IMR-90 (cell line): Measurements from ENCODE around the gene TIFAB. TPM values are rescaled to one million over a fixed set of nuclear protein-coding genes. Genes with fewer than 3 reads are reported as not detected.

Experiments
- ATAC-seq: fragments of 200-7000 bp; cut with Tn5 transposase; 2 replicates; pipeline ENCODE4 v1.9.1; 2020; ENCODE audit warnings: low read depth, mild to moderate bottlenecking, moderate library complexity
- BruUV-seq: library from RNA; stranded (reverse); fragments of 400-500 nt; replicated peaks from 2 replicates; lab custom pipeline; 2021; lab: Mats Ljungman, UMichigan
- CTCF ChIA-PET: fragments of 300-600 bp; formaldehyde crosslinking; extraction: SDS; loops from one replicate; lab custom pipeline; 2021; ENCODE audit warnings: antibody characterized with exemption; lab: Yijun Ruan, JAX
- POLR2A ChIA-PET: fragments of 300-600 bp; sonication (Branson Sonifier 250); formaldehyde crosslinking; loops from one replicate; lab custom pipeline; 2022; ENCODE audit warnings: antibody characterized with exemption; ENCODE audit not compliant: unreplicated experiment; lab: Charles Lee
- DNase-seq: peaks from one replicate; pipeline ENCODE4 v3.0.0; 2013
- H2AFZ ChIP-seq: replicated peaks from 2 replicates; pipeline ENCODE3; 2013; ENCODE audit warnings: low read length, mild to moderate bottlenecking; ENCODE audit not compliant: poor library complexity
- H2AK5ac ChIP-seq: 2 replicates; pipeline ENCODE4 v1.6.1; 2013; ENCODE audit warnings: low read depth, low read length, inconsistent platforms
- H2AK9ac ChIP-seq: replicated peaks from 2 replicates; pipeline ENCODE3; 2013; ENCODE audit warnings: mild to moderate bottlenecking, low read depth, low read length, moderate library complexity; ENCODE audit not compliant: poor library complexity
- H2BK120ac ChIP-seq: 2 replicates; pipeline ENCODE4 v1.6.1; 2013; ENCODE audit warnings: low read depth, low read length, inconsistent platforms
- H2BK15ac ChIP-seq: 3 replicates; pipeline ENCODE4 v1.6.1; 2013; ENCODE audit warnings: low read depth, low read length, inconsistent platforms
- H2BK20ac ChIP-seq: 2 replicates; pipeline ENCODE4 v1.6.1; 2013; ENCODE audit warnings: low read depth, mild to moderate bottlenecking, inconsistent platforms, low read length, moderate library complexity
- H2BK5ac ChIP-seq: 2 replicates; pipeline ENCODE4 v1.6.1; 2013; ENCODE audit warnings: mild to moderate bottlenecking, low read depth, low read length, inconsistent platforms; ENCODE audit not compliant: poor library complexity, severe bottlenecking
- H3K14ac ChIP-seq: replicated peaks from 2 replicates; pipeline ENCODE4 v1.6.1; 2013; ENCODE audit warnings: low read depth, low read length, inconsistent platforms
- H3K18ac ChIP-seq: 2 replicates; pipeline ENCODE4 v1.6.1; 2013; ENCODE audit warnings: low read depth, low read length, control low read depth
- H3K23ac ChIP-seq: 2 replicates; pipeline ENCODE4 v1.6.1; 2013; ENCODE audit warnings: low read depth, low read length, inconsistent platforms
- H3K27ac ChIP-seq: 2 replicates; pipeline ENCODE4 v1.5.1; 2013; ENCODE audit warnings: mild to moderate bottlenecking, control low read depth, low read length; ENCODE audit not compliant: insufficient read depth
- H3K27me3 ChIP-seq: 2 replicates; pipeline ENCODE4 v1.6.1; 2013; ENCODE audit warnings: low read length; ENCODE audit not compliant: control insufficient read depth, insufficient read depth
- H3K36me3 ChIP-seq: 2 replicates; pipeline ENCODE4 v1.6.1; 2013; ENCODE audit warnings: low read length, mixed read lengths; ENCODE audit not compliant: control insufficient read depth, insufficient read depth
- H3K4ac ChIP-seq: 2 replicates; pipeline ENCODE4 v1.6.1; 2013; ENCODE audit warnings: low read depth, low read length, inconsistent platforms
- H3K4me1 ChIP-seq: 2 replicates; pipeline ENCODE4 v1.6.1; 2013; ENCODE audit warnings: low read length, mixed read lengths; ENCODE audit not compliant: control insufficient read depth, insufficient read depth
- H3K4me2 ChIP-seq: 2 replicates; pipeline ENCODE4 v1.6.1; 2013; ENCODE audit warnings: low read depth, mild to moderate bottlenecking, control low read depth, low read length, moderate library complexity
- H3K4me3 ChIP-seq: 2 replicates; pipeline ENCODE4 v1.5.1; 2013; ENCODE audit warnings: low read depth, mild to moderate bottlenecking, control low read depth, low read length, moderate library complexity; ENCODE audit not compliant: insufficient read depth
- H3K56ac ChIP-seq: 2 replicates; pipeline ENCODE4 v1.6.1; 2013; ENCODE audit warnings: low read length, inconsistent platforms; ENCODE audit not compliant: insufficient read depth; ENCODE audit errors: extremely low read depth
- H3K79me1 ChIP-seq, 2 experiments: 2 replicates each; pipeline ENCODE4 v1.6.1; 2013; ENCODE audit warnings: low read length in 2 of 2, inconsistent platforms in 1 of 2, low read depth in 1 of 2
- H3K9ac ChIP-seq: 2 replicates; pipeline ENCODE4 v1.6.1; 2013; ENCODE audit warnings: low read depth, low read length, control low read depth
- H3K9me1 ChIP-seq: 2 replicates; pipeline ENCODE4 v1.6.1; 2013; ENCODE audit warnings: low read length, inconsistent platforms; ENCODE audit not compliant: insufficient read depth
- H3K9me3 ChIP-seq: 2 replicates; pipeline ENCODE4 v1.6.1; 2013; ENCODE audit warnings: low read length; ENCODE audit not compliant: control insufficient read depth, insufficient read depth
- H4K20me1 ChIP-seq: 2 replicates; pipeline ENCODE4 v1.6.1; 2013; ENCODE audit warnings: low read length, inconsistent platforms; ENCODE audit not compliant: insufficient read depth
- H4K5ac ChIP-seq: 2 replicates; pipeline ENCODE4 v1.6.1; 2013; ENCODE audit warnings: mild to moderate bottlenecking, low read depth, low read length, control low read depth
- H4K8ac ChIP-seq, 2 experiments: 2 replicates each; pipeline ENCODE4 v1.6.1; 2013; ENCODE audit warnings: low read depth in 2 of 2, low read length in 2 of 2, control low read depth in 1 of 2, inconsistent platforms in 1 of 2
- H4K91ac ChIP-seq: 2 replicates; pipeline ENCODE4 v1.6.1; 2013; ENCODE audit warnings: low read depth, low read length, inconsistent platforms; ENCODE audit not compliant: insufficient read depth
- CHD1 ChIP-seq: IDR thresholded peaks from 2 replicates; pipeline ENCODE4 v1.6.1; 2012; ENCODE audit warnings: low read depth, low read length, improper control_type of control experiment
- CTCF ChIP-seq: conservative IDR thresholded peaks from 2 replicates; pipeline ENCODE4 v1.5.1; 2012; ENCODE audit warnings: mild to moderate bottlenecking, low read depth, low read length, improper control_type of control experiment
- ELK1 ChIP-seq: fragments of 150-350 bp; IDR thresholded peaks from 2 replicates; pipeline ENCODE4 v1.6.1; 2016; ENCODE audit warnings: low read depth, mild to moderate bottlenecking, low read length, moderate library complexity, borderline replicate concordance
- FOS ChIP-seq: fragments of 150-350 bp; IDR thresholded peaks from 2 replicates; pipeline ENCODE4 v1.6.1; 2016; ENCODE audit warnings: low read depth, low read length
- MAZ ChIP-seq: IDR thresholded peaks from 2 replicates; pipeline ENCODE4 v1.6.1; 2012; ENCODE audit warnings: low read depth, mild to moderate bottlenecking, low read length, improper control_type of control experiment, moderate library complexity, borderline replicate concordance
- MXI1 ChIP-seq: IDR thresholded peaks from 2 replicates; pipeline ENCODE4 v1.6.1; 2012; ENCODE audit warnings: low read depth, mild to moderate bottlenecking, low read length, moderate library complexity, borderline replicate concordance
- RFX5 ChIP-seq: IDR thresholded peaks from 2 replicates; pipeline ENCODE4 v1.8.0; 2012; ENCODE audit warnings: low read depth, mild to moderate bottlenecking, low read length, moderate library complexity
- WGBS, 2 experiments: methylation state at CpG; one replicate each; pipeline versions ENCODE4 v1.1.5 to v1.1.7; 2013; ENCODE audit warnings: missing lambda C conversion rate in 2 of 2; ENCODE audit not compliant: insufficient read length in 1 of 2; ENCODE audit errors: extremely low coverage in 2 of 2; 5-methylcytosine and 5-hydroxymethylcytosine counted together
- dilution Hi-C: fragments of 300-500 bp; cut with HindIII; formaldehyde crosslinking; loops from one replicate; pipeline ENCODE4 v1.14.3; 2018; ENCODE audit warnings: low sequenced_read_pairs; ENCODE audit not compliant: unreplicated experiment
- in situ Hi-C: fragments of 300-500 bp; cut with MboI; formaldehyde crosslinking; loops from 3 replicates; pipeline ENCODE4 v1.14.3; 2019; ENCODE audit warnings: low sequenced_read_pairs, inconsistent platforms, mixed read lengths
- intact Hi-C: fragments of 100-400 bp; cut with micrococcal nuclease; formaldehyde crosslinking; loops from 2 replicates; pipeline ENCODE4 v1.10.0; 2022
- polyA plus RNA-seq, 3 experiments: library from polyadenylated mRNA; depleted of rRNA; stranded (reverse); fragments of >200 nt; gene quantifications; 2 replicates each; pipeline ENCODE4 v1.2.3, GENCODE V29; 2012; ENCODE audit warnings: low replicate concordance in 1 of 3
- total RNA-seq: library from RNA; depleted of rRNA; stranded (reverse); fragments of >200 nt; gene quantifications from 2 replicates; pipeline ENCODE4 v1.2.3, GENCODE V29; 2012

Gene TIFAB
- total and polyA plus RNA-seq, 2 of the 4 experiments (the other 2 are of a cell fraction) = not detected

GRCh38 chr5:135398160-135398854 lies 53.8 kb downstream of the TIFAB start:
- dilution Hi-C loops = no loop called here
- H3K9me1 ChIP-seq = peaks cover 29% of the 10 kb centered on the region
- peak overlapping the region; percentile 85 for H2AK9ac ChIP-seq
- H3K18ac ChIP-seq = no peak overlapping the region
- peaks cover 49% of the 10 kb centered on the region for H4K20me1 ChIP-seq
- ChIA-PET CTCF (no interaction called here), POLR2A (no interaction called here)
- H4K8ac ChIP-seq = peak overlapping the region in 1 of 2 experiments; percentile 52; a peak in 1 of 4 replicates
- in situ Hi-C loops = no loop called here
- intact Hi-C loops = no loop called here
- H3K56ac ChIP-seq = peak overlapping the region; percentile 45; the same call in 1 of the 2 replicates
- H3K27me3 ChIP-seq = no peaks in the 10 kb centered on the region
- no peak overlapping the region for H2BK15ac ChIP-seq
- peak overlapping the region; percentile 86 for H3K9ac ChIP-seq
- H3K36me3 ChIP-seq = no peaks in the 10 kb centered on the region
- peak overlapping the region; percentile 71 for H3K4ac ChIP-seq
- peak overlapping the region; percentile 98 for H2AFZ ChIP-seq
- DNase-seq (no peak), ATAC-seq (peak; percentile 42)
- peak overlapping the region; percentile 79 for H3K23ac ChIP-seq
- H4K91ac ChIP-seq = no peak overlapping the region
- peaks cover 19% of the 10 kb centered on the region for H3K4me1 ChIP-seq
- BruUV-seq = no TSS peak
- H3K27ac ChIP-seq = peak overlapping the region; percentile 81
- WGBS, 2 experiments = 0% methylated on average over 18 of the region's 43 CpGs; no CpG with 5 or more reads in 1 of the 2 experiments
- H2BK5ac ChIP-seq = peak overlapping the region; percentile 36
- peak overlapping the region; percentile 66 for H3K4me3 ChIP-seq
- H2BK120ac ChIP-seq = no peak overlapping the region
- peak overlapping the region; percentile 82 for H2AK5ac ChIP-seq
- TF ChIP-seq ELK1 = no peak
- TF ChIP-seq FOS = no peak
- TF ChIP-seq CHD1 = peak; percentile 17; the same call in 1 of the 2 replicates
- 0 out of 2 replicates have a peak, but pooled peaks have one; percentile 19 for TF ChIP-seq MXI1
- no peak for TF ChIP-seq CTCF
- 0 out of 2 replicates have a peak, but pooled peaks have one; percentile 20 for TF ChIP-seq MAZ
- TF ChIP-seq RFX5 = no peak
- peak overlapping the region; percentile 99 for H3K4me2 ChIP-seq
- no peak overlapping the region for H4K5ac ChIP-seq
- H2BK20ac ChIP-seq = peak overlapping the region; percentile 28; the same call in 1 of the 2 replicates
- H3K14ac ChIP-seq = peak overlapping the region; percentile 62
- peaks cover 15 to 56% of the 10 kb centered on the region in 2 experiments for H3K79me1 ChIP-seq
- H3K9me3 ChIP-seq = no peaks in the 10 kb centered on the region
